ENCODE measurements around the gene SCN5A.

Gene SCN5A

GRCh38 chr3:38609386-38610111 lies 39.9 kb downstream of the SCN5A start:
- in situ Hi-C loops (cut with MboI; ENCODE audit: low sequenced_read_pairs, unreplicated experiment): no loop called here
- no peak for DNase-seq (ENCODE audit: low spot score)
- no peak for TF ChIP-seq CTCF (IDR thresholded peaks at IDR 0.05; ENCODE audit: borderline replicate concordance, control extremely low read depth, extremely low read depth, insufficient read depth, missing control alignments)

- DNase-seq (ENCODE audit: low spot score): no peak
- TF ChIP-seq CTCF (IDR thresholded peaks at IDR 0.05; ENCODE audit: borderline replicate concordance, control extremely low read depth, extremely low read depth, insufficient read depth, missing control alignments): no peak
- in situ Hi-C loops (cut with MboI; ENCODE audit: low sequenced_read_pairs, unreplicated experiment): no loop called here
These were observed 40.5 kb downstream of the SCN5A start for GRCh38 chr3:38608961-38609360.

GRCh38 chr3:38608086-38608775 lies 41.3 kb downstream of the SCN5A start:
- TF ChIP-seq CTCF (IDR thresholded peaks at IDR 0.05; ENCODE audit: borderline replicate concordance, control extremely low read depth, extremely low read depth, insufficient read depth, missing control alignments): no peak

GRCh38 chr3:38606561-38606960 lies 42.9 kb downstream of the SCN5A start:
- TF ChIP-seq CTCF (IDR thresholded peaks at IDR 0.05; ENCODE audit: borderline replicate concordance, control extremely low read depth, extremely low read depth, insufficient read depth, missing control alignments): no peak
- in situ Hi-C loops (cut with MboI; ENCODE audit: low sequenced_read_pairs, unreplicated experiment): no loop called here
- DNase-seq (ENCODE audit: low spot score): no peak

More at GRCh38 chr3:38608086-38608775, 41.3 kb downstream of the SCN5A start:
- no peak for DNase-seq (ENCODE audit: low spot score)
- in situ Hi-C loops (cut with MboI; ENCODE audit: low sequenced_read_pairs, unreplicated experiment): no loop called here

DNA sequence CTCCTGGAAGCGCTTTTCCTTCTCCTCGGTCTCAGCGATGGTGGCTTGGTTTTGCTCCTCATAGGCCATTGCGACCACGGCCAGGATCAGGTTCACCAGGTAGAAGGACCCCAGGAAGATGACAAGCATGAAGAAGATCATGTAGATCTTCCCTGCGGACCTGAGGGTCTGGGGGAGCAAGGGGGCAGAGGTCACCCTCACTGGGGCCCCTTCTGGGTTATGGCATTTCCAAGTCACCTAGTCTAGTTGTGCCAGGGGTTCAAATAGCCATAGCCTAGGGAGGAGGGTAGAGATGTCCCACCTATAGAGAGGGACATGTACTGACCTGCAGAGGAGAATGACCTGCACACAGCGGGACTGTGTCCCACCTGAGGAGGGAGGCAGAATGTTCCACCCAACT lies 43.5 kb downstream of the SCN5A start:
- no peak for TF ChIP-seq CTCF (IDR thresholded peaks at IDR 0.05; ENCODE audit: borderline replicate concordance, control extremely low read depth, extremely low read depth, insufficient read depth, missing control alignments)
- no peak for DNase-seq (ENCODE audit: low spot score)
- in situ Hi-C loops (cut with MboI; ENCODE audit: low sequenced_read_pairs, unreplicated experiment): no loop called here

DNA sequence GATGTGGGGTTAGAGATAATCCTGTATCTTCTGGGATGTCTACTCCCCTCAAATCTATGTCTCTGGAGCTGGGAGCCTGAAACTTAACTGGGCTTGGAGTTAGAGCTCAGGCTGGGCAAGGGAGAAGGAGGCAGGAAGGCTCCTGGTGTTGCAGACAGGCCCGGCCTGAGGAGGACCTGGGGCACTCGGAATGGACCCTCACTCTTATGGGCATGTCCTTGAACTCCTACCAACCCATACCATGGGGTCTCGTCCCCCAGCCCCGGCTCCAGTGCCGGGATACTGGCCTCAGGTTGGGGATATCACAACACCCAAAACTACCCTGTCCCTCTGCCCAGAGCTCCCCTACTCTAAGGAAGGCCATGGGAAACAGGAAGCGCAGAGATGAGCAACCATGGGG lies 45.2 kb downstream of the SCN5A start:
- no peak for TF ChIP-seq CTCF (IDR thresholded peaks at IDR 0.05; ENCODE audit: borderline replicate concordance, control extremely low read depth, extremely low read depth, insufficient read depth, missing control alignments)

More for the DNA sequence above, 45.2 kb downstream of the SCN5A start:
- DNase-seq (ENCODE audit: low spot score): no peak
- in situ Hi-C loops (cut with MboI; ENCODE audit: low sequenced_read_pairs, unreplicated experiment): no loop called here

Data from GM13976 (cell line).